HG03575 (cell line): ENCODE results near the gene MYOF.
"Not testable (repeated sequence)": the region's sequence is repeated elsewhere in the genome, so short reads cannot be mapped to it uniquely, and the experiment has no call there.

Source experiments
- ATAC-seq: cut with Tn5 transposase; IDR thresholded peaks from one replicate; pipeline ENCODE4 v1.9.1; 2021; ENCODE audit not compliant: unreplicated experiment, insufficient number of reproducible peaks, low FRiP score; ENCODE audit errors: extremely low read depth

Gene MYOF

GRCh38 chr10:93287775-93288174 lies 194.4 kb downstream of the MYOF start:
- ATAC-seq = no peak

DNA sequence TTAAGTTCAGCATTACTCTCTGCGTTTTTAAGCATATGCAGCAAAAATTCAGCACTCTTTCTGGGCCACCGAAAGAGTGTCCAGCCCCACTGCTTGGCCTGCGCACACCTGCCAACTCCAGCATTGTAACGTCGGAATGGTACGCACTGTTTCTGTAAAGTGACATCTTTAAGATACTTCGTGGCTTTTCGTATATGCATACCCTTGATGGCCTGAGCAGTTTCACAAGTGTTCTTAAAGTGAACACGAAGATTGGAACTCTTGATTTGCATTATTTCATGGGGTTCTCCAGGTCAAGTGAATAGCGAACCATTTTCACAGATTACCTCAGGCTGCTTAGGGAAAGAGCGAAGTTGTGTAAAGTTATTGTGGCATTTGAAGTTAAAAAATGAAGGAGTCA lies 197.9 kb downstream of the MYOF start:
- ATAC-seq = not testable (repeated sequence)

DNA sequence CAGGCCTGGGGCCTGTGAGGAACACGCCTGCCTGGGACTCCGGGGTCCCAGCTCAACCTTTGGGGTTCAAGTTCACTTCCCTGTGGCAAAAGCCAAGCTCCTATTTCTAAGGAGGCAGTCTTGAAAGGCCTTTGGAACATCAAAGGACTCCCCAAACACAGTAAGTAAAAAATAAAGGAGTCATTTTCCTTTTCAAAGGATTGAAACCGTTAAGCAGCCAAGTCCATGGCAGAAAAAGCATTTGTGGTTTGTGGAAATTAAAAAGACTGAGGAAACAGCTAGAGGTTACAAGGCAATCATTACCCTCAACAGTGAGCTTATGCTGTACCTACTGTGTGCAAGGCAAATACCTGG lies 200.8 kb downstream of the MYOF start:
- no peak for ATAC-seq

DNA sequence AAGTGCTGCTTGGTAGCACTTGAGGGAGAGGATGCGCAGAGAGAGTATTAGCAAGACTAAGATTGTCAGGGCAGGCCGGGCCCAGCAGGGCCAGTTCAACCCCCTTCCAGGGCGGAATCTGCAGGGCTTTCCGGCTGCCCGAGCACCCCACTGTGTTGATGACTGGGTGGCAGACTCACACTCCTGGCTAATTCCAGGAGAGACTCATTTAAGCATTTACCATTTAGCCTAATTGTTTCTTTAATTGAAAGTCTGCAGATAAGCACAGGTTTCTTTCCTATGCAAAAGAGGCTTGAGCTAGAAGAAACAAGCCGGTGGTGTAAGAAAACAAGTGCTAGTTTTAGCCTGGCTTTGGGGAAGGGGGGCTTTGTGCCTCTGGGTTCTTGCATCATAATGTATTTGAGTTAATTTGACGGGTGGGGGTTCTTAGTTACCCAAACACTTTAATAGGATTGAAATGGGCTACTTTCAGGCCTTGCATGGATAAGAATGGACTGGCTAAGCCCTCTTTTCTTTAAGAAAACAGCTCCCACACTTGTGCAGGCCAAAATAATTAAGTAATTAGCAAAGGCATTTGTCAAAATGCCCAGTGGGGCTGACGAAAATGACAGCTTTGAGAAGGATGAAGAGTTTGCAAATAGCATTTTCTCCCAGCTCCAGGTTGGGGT lies 201.3 kb downstream of the MYOF start:
- no peak for ATAC-seq

DNA sequence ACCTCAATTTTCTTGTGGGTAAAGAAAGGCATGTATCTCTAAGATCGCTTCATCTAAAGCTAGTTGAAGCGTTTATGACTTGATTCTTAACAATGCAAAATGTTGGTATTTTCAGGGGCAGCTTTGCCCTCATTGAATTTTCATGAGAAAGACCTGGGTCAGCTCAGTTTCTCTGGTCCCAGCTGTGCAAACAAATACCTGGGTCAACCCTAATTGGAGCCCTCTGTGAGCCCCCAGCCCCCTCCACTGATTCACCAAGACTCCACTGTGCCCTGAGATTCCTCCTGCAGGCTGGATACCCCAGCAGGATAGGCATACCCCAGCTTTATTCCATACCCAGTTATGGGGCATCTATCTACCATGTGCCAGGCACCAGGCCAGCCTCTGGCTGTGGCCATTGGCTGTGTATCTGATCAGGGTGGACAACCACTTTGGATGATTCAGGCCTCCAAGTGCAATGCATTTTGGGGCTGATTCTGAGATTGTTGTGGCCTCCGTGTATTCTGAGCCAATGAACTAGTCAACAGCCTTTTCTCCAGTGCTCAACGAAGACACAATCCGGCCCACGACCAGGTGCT lies 201.9 kb downstream of the MYOF start:
- ATAC-seq = no peak

DNA sequence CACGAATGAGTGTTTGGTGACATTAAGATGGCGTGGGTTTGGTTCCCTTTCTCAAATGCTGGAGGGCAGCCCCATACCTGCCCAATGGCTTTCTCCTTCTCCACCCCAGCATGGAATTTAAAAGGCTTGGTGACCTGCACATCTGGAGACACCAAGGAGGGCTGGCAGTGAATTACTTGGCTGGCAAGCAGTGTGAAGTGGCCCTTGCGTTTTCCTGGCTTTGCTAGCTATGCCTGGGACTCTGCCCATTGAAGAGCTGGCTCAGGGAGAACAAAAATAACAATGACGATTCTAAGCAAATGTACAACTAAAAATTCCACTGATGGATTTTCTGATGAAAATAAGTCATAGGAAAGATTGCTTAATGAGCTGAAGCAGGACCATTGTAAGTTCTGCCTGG lies 204.8 kb downstream of the MYOF start:
- no peak for ATAC-seq

GRCh38 chr10:93274419-93274818 lies 207.7 kb downstream of the MYOF start:
- no peak for ATAC-seq

DNA sequence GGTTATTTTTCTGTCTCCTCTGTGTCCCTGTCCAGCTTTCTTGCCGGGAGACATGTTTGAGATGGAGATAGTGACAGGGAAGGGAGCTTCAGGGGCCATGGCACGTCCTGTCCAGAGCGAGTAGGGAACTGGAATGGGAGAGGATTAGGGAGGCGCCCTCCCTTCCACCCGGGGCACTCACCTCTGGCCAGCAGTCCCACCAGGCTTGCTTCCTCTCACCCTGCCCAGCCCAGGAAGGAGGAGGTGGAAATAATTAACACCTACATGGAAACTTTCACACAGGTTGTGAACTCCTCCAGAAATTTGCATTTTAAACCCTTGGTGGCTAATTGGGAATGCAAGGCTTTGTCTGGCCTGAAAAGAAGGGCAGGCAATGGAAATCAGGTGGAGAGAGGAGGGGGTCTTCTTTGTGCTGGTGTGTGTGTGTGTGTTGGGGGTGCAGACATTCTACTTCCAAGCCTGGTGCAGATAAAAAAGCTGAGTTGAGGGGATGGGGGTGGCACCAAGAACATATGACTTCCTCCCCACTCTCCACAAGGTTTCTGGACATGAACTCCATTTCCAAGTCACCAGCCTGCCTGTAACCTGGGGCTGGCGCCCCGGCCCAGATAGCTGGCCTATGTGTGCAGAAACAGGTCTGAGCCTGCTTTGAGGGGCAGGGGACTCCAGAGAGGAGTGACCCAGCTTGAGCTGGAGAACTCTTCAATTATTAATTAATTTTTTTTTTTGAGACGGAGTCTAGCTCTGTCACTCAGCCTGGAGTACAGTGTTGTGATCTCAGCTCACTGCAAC lies 209.1 kb downstream of the MYOF start:
- ATAC-seq = no peak

DNA sequence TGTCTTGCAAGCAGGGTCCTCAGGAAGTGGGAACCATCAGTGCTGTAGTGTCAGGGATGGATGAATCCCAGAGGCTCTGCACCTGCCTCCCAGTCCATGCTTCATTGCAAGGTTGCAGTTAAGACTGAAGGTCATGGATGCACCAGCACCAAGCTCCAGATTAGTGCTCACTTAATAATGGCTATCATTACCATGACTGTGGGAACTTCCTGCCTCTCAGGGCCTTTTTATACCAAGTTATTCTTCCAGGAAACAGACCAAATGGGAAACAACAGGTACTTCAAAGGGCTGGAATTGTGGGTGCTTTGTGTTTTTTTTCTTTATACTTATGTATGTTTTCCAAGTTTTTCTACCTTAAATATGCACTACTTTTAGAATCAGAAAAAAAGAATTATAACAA lies 210.8 kb downstream of the MYOF start:
- ATAC-seq = no peak

DNA sequence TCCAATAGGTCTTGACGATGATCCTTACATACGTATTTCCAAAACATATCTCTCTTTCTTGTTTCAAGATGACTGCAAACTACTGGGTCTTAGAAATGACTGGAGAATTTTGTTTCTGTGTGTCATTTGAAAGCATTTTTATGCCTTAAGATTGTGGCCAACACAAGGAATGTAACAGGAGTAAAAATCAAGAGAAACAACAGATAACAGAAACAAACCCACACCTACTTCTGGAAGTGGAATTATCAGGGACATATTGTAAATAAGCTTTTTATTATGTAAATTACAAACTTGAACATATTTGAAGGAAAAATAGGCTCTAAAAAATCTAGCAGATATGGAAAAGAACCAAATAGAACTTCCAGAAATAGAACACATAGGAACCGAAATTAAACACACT lies 212.9 kb downstream of the MYOF start:
- ATAC-seq = no peak

- ATAC-seq = no peak
These were observed 214.1 kb downstream of the MYOF start for GRCh38 chr10:93268021-93268420.

DNA sequence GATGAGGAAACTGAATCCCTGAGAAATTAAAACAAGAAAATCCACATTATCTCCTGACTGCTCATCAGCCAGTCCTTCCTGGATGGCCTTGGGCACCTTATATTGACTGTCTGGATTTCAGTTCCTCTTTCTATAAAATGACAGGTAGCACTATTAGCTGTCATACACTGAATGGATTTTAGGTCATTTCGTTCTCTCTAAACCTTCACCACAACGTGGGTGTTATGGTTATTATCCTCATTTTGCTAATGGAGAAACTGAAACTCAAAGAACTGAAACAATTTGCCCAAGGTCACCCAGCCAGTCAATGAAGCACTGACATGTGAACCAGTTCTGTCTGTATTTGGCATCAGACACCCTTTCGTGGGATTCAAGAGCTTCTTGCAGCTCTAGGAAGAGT lies 214.6 kb downstream of the MYOF start:
- ATAC-seq = peak; percentile 99

DNA sequence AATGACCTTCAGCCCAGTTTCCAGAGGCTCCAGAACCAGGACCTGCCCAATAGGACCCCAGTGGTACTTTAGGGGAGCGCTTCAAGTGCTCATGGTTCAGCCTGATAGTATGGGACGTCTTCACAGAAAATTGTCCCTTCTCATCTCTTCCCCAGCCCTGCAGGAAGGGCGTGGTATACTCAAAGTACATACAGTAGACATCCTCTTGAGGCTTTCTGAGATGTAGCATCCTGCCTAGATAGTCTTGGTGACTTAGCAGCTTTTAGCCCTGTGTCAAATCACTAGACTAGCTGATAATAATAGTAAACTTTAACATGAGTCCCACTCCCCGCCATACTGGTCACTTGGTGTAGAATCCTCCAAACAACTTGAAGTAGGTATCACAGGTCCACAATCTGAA lies 215.3 kb downstream of the MYOF start:
- ATAC-seq = no peak

DNA sequence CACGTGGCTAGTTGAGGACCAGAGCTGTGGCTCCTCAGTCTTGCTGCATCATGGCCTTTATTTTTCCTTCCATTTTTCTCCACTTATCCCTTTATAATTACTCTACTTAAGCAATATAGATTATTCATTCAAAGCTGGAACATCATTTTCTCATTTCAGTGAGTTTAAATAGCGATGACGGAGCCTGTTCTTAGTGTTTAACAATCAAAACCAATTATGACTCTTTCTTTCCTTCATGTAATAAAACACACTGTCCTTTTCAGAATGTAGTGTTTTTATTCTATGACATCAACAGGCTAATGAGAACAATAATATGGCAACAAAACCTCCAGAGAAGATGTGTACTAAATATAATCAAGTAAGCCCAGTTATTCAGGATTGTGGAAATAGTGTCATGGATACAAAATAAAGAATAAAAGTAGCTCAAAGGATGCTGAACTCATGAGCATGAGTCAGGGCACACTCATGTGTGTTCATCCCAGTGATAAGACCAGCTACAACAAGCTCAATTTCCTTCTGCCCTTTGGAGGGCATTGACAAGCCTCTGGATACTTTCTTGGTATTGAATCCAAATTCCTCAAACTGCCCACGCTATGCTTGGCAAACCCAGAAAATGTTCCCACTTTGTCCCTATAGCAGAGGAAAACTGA lies 220.0 kb downstream of the MYOF start:
- ATAC-seq = no peak

GRCh38 chr10:93261089-93261488 lies 221.0 kb downstream of the MYOF start:
- ATAC-seq = no peak

DNA sequence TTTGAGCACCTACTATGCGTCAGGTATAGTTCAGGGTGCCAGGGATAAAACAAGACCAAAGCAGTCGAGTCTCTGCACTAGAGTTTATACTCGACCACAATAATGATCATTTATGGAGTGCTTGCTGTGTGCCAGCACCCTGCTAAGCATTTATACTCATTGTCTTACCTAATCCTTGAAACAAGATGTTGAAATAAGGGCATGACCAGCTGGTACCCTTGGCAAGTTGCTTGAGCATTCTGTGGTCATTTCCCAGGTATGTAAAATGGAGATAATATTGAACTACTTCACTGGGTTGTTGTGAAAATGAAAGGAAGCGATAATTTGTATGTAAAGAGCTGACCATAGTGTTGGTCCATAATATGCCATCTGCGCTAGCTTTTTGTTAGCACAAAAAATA lies 223.0 kb downstream of the MYOF start:
- ATAC-seq = no peak
